Cardiac septum (tissue), 1 donor: ENCODE measurements around the gene CXorf58. TPM values are rescaled to one million over a fixed set of nuclear protein-coding genes. Genes with fewer than 3 reads are reported as not detected.
"Not testable (repeated sequence)": the region's sequence is repeated elsewhere in the genome, so short reads cannot be mapped to it uniquely, and the experiment has no call there.

Experiments
- DNase-seq: peaks from one replicate; pipeline ENCODE4 v3.0.0-alpha.2; 2020; ENCODE audit warnings: low spot score
- intact Hi-C: fragments of 100-400 bp; cut with DNase I; formaldehyde crosslinking; loops from one replicate; pipeline ENCODE4 v1.14.0; 2022
- long read RNA-seq: library from polyadenylated mRNA; unstranded; transcript quantifications from one replicate; pipeline ENCODE4 v2.0.0, GENCODE V29; 2021
- total RNA-seq: library from RNA; stranded (reverse); fragmentation: NEBNext Ultra II Directional; extraction: Animal tissue kit (Norgen Biotek cat#: 25700); gene quantifications from one replicate; pipeline ENCODE4 v1.2.1, GENCODE V29; 2021
- donor health status: DM: no; HTN: no; CAD: no.

Gene CXorf58
- not detected for total RNA-seq
- long read RNA-seq = 0 reads

GRCh38 chrX:23907498-23908218 lies at the start of gene CXorf58, which contains the start of gene APOO:
TSS of gene CXorf58 (plus strand) at chrX:23908006. CDS start at chrX:23910303, 2,297 bp downstream.
TSS of gene APOO (minus strand) at chrX:23907938. CDS start at chrX:23907702, 236 bp downstream.
- intact Hi-C loops = loop anchor here (2.0 to 5.0 kb wide), 3 partner anchors 120 to 165 kb away; partner anchors contain the start of genes ACOT9, EIF2S3 and KLHL15
- peak; percentile 95 for DNase-seq

- DNase-seq, intact Hi-C loops: not testable (repeated sequence)
Measured at GRCh38 chrX:23859238-23859637, 48.6 kb upstream of the CXorf58 start.

- intact Hi-C loops = no loop called here
- no peak for DNase-seq
Measured at GRCh38 chrX:23861215-23861896, 46.5 kb upstream of the CXorf58 start.

GRCh38 chrX:23861952-23862351 lies 45.9 kb upstream of the CXorf58 start:
- DNase-seq, intact Hi-C loops: not testable (repeated sequence)

GRCh38 chrX:23864742-23865326 lies 43.0 kb upstream of the CXorf58 start:
- no peak for DNase-seq
- intact Hi-C loops = no loop called here

- DNase-seq = no peak
- intact Hi-C loops = no loop called here
Measured at GRCh38 chrX:23870041-23870440, 37.8 kb upstream of the CXorf58 start.

GRCh38 chrX:23871905-23872546 lies 35.8 kb upstream of the CXorf58 start:
- no peak for DNase-seq
- intact Hi-C loops = no loop called here

GRCh38 chrX:23879380-23880090 lies 28.3 kb upstream of the CXorf58 start:
- no peak for DNase-seq
- intact Hi-C loops = no loop called here

- intact Hi-C loops = no loop called here
- no peak for DNase-seq
Measured at GRCh38 chrX:23883737-23884354, 24.0 kb upstream of the CXorf58 start.

GRCh38 chrX:23884427-23885024 lies 23.3 kb upstream of the CXorf58 start:
- DNase-seq = no peak
- intact Hi-C loops = loop anchor here (5.0 kb wide), 1 partner anchor 192 kb away; no protein-coding TSS in a partner anchor

- DNase-seq = no peak
- intact Hi-C loops = loop anchor here (5.0 kb wide), 1 partner anchor 194 kb away; no protein-coding TSS in a partner anchor
Measured at GRCh38 chrX:23885803-23886202, 22.0 kb upstream of the CXorf58 start.

- intact Hi-C loops = loop anchor here (5.0 kb wide), 1 partner anchor 195 kb away; no protein-coding TSS in a partner anchor
- DNase-seq = no peak
Measured at GRCh38 chrX:23887451-23887850, 20.4 kb upstream of the CXorf58 start.

GRCh38 chrX:23887918-23888317 lies 19.9 kb upstream of the CXorf58 start:
- no peak for DNase-seq
- intact Hi-C loops = loop anchor here (5.0 kb wide), 1 partner anchor 196 kb away; no protein-coding TSS in a partner anchor

- DNase-seq = no peak
- intact Hi-C loops = loop anchor here (5.0 kb wide), 1 partner anchor 197 kb away; no protein-coding TSS in a partner anchor
Measured at GRCh38 chrX:23888887-23889501, 18.8 kb upstream of the CXorf58 start.

- intact Hi-C loops = no loop called here
- no peak for DNase-seq
Measured at GRCh38 chrX:23890933-23891332, 16.9 kb upstream of the CXorf58 start.

- DNase-seq, intact Hi-C loops: not testable (repeated sequence)
Measured at GRCh38 chrX:23894993-23895392, 12.8 kb upstream of the CXorf58 start.

- intact Hi-C loops, DNase-seq: not testable (repeated sequence)
Measured at GRCh38 chrX:23896539-23896938, 11.3 kb upstream of the CXorf58 start.

- intact Hi-C loops = no loop called here
Measured at GRCh38 chrX:23896981-23897380, 10.8 kb upstream of the CXorf58 start.

More at GRCh38 chrX:23896981-23897380, 10.8 kb upstream of the CXorf58 start:
- DNase-seq = no peak
